Endothelial cell of umbilical vein (primary cell): Measurements from ENCODE around the gene RPL22L1. TPM values are rescaled to one million over a fixed set of nuclear protein-coding genes. Genes with fewer than 3 reads are reported as not detected.
"Not testable (repeated sequence)": the region's sequence is repeated elsewhere in the genome, so short reads cannot be mapped to it uniquely, and the experiment has no call there.

Source experiments
- BruUV-seq: library from RNA; stranded (reverse); fragments of 400-500 nt; replicated peaks from 2 replicates; lab custom pipeline; 2021; lab: Mats Ljungman, UMichigan
- CTCF ChIA-PET: fragments of 300-600, 350-600 bp; sonication (Branson Sonifier 250); formaldehyde crosslinking; loops from one replicate; lab custom pipeline; 2021; ENCODE audit warnings: antibody characterized with exemption, inconsistent platforms; lab: Charles Lee
- POLR2A ChIA-PET: fragments of 300-600, 350-600 bp; sonication (Branson Sonifier 250); formaldehyde crosslinking; loops from one replicate; lab custom pipeline; 2021; ENCODE audit warnings: antibody characterized with exemption, inconsistent platforms; lab: Charles Lee
- DNase-seq: peaks from one replicate; pipeline ENCODE4 v3.0.0-alpha.2; 2011; ENCODE audit warnings: low read depth, low spot score
- FAIRE-seq: peaks from 2 replicates; lab custom pipeline; 2011; peaks lifted over from hg19 to GRCh38; lab: Jason Lieb, UNC
- H2AFZ ChIP-seq: 2 replicates; pipeline ENCODE4 v1.6.0; 2012; ENCODE audit warnings: low read depth, low read length, control low read depth, inconsistent platforms
- H3K27ac ChIP-seq: 2 replicates; pipeline ENCODE4 v1.5.1; 2011; ENCODE audit warnings: low read depth, mild to moderate bottlenecking, control low read depth, low read length, moderate library complexity; ENCODE audit not compliant: insufficient read depth
- H3K27me3 ChIP-seq, 2 experiments: 2 replicates each; pipeline versions ENCODE4 v1.6.0 to v1.6.1; 2011; ENCODE audit warnings: low read length in 2 of 2, mixed read lengths in 1 of 2; ENCODE audit not compliant: control insufficient read depth in 2 of 2, insufficient read depth in 2 of 2
- H3K36me3 ChIP-seq, 2 experiments: 2 replicates in 1 of 2; 3 replicates in 1 of 2; pipeline ENCODE4 v1.5.1; 2011; ENCODE audit warnings: low read length in 2 of 2, mild to moderate bottlenecking in 1 of 2, moderate library complexity in 1 of 2; ENCODE audit not compliant: control insufficient read depth in 2 of 2, insufficient read depth in 2 of 2; ENCODE audit errors: extremely low read depth in 1 of 2
- H3K4me1 ChIP-seq: 3 replicates; pipeline ENCODE4 v1.5.1; 2011; ENCODE audit warnings: mild to moderate bottlenecking, low read length; ENCODE audit not compliant: control insufficient read depth, insufficient read depth; ENCODE audit errors: extremely low read depth
- H3K4me2 ChIP-seq: 2 replicates; pipeline ENCODE4 v1.6.1; 2011; ENCODE audit warnings: low read length, control low read depth, mixed read lengths; ENCODE audit not compliant: insufficient read depth
- H3K4me3 ChIP-seq, 3 experiments: fragments of 200-600 bp in 1 of 3; sonication (generic), shearing (Covaris generic) in 1 of 3; replicated peaks in 1 of 3; 2 replicates each; pipeline ENCODE4 v1.5.1; 2011 to 2016; ENCODE audit warnings: control low read depth in 3 of 3, low read length in 3 of 3, mild to moderate bottlenecking in 2 of 3, inconsistent platforms in 1 of 3, low read depth in 1 of 3, moderate library complexity in 1 of 3; ENCODE audit not compliant: insufficient read depth in 1 of 3
- H3K79me2 ChIP-seq: 2 replicates; pipeline ENCODE4 v1.6.0; 2012; ENCODE audit warnings: low read length, inconsistent platforms; ENCODE audit not compliant: control insufficient read depth, insufficient read depth
- H3K9ac ChIP-seq: replicated peaks from 2 replicates; pipeline ENCODE3; 2011; ENCODE audit warnings: low read length, control low read depth; ENCODE audit not compliant: insufficient read depth; ENCODE audit errors: extremely low read depth
- H3K9me1 ChIP-seq: replicated peaks from 3 replicates; pipeline ENCODE4 v1.6.0; 2011; ENCODE audit warnings: mild to moderate bottlenecking, low read length; ENCODE audit not compliant: control insufficient read depth, insufficient read depth; ENCODE audit errors: extremely low read depth
- H3K9me3 ChIP-seq: replicated peaks from 2 replicates; pipeline ENCODE4 v1.5.1; 2012; ENCODE audit warnings: low read length, inconsistent platforms; ENCODE audit not compliant: control insufficient read depth, insufficient read depth
- H4K20me1 ChIP-seq: replicated peaks from 2 replicates; pipeline ENCODE3; 2011; ENCODE audit warnings: mild to moderate bottlenecking, low read length; ENCODE audit not compliant: control insufficient read depth, insufficient read depth; ENCODE audit errors: extremely low read depth
- CTCF ChIP-seq, 2 donors: IDR thresholded peaks; 1 replicate in 1 of 2; 2 replicates in 1 of 2; pipeline ENCODE4 v1.5.1; 2011; ENCODE audit warnings: low read length in 2 of 2, mild to moderate bottlenecking in 2 of 2, moderate library complexity in 2 of 2, control low read depth in 1 of 2, inconsistent platforms in 1 of 2, low read depth in 1 of 2; ENCODE audit not compliant: insufficient read depth in 1 of 2; ENCODE audit errors: extremely low read depth in 1 of 2
- EZH2 ChIP-seq: IDR thresholded peaks from 2 replicates; pipeline ENCODE4 v1.6.1; 2012; ENCODE audit warnings: borderline replicate concordance, low read depth, mild to moderate bottlenecking, moderate library complexity, low read length, inconsistent platforms; ENCODE audit not compliant: severe bottlenecking
- FOS ChIP-seq: IDR thresholded peaks from 2 replicates; pipeline ENCODE4 v1.6.1; 2011; ENCODE audit warnings: mild to moderate bottlenecking, low read length, moderate library complexity, borderline replicate concordance; ENCODE audit not compliant: insufficient read depth
- GATA2 ChIP-seq: IDR thresholded peaks from 2 replicates; pipeline ENCODE4 v1.7.0; 2011; ENCODE audit warnings: low read depth, mild to moderate bottlenecking, moderate library complexity, mixed read lengths, low read length; ENCODE audit not compliant: insufficient read length, insufficient read depth
- JUN ChIP-seq: IDR thresholded peaks from 2 replicates; pipeline ENCODE4 v1.6.1; 2011; ENCODE audit warnings: borderline replicate concordance, low read depth; ENCODE audit not compliant: insufficient read length, insufficient read depth
- MAX ChIP-seq: IDR thresholded peaks from 2 replicates; pipeline ENCODE4 v1.6.1; 2011; ENCODE audit not compliant: insufficient read depth, insufficient read length
- MYC ChIP-seq: IDR thresholded peaks from one replicate; pipeline ENCODE4 v1.6.1; 2011; ENCODE audit warnings: mild to moderate bottlenecking, low read depth, low read length
- POLR2A ChIP-seq: IDR thresholded peaks from 2 replicates; pipeline ENCODE4 v1.6.1; 2012; ENCODE audit warnings: low read depth, mild to moderate bottlenecking, control low read depth, low read length
- POLR2AphosphoS5 ChIP-seq: IDR thresholded peaks from 2 replicates; pipeline ENCODE4 v1.6.1; 2012; ENCODE audit warnings: low read depth, mild to moderate bottlenecking, control low read depth, low read length, moderate library complexity; ENCODE audit not compliant: insufficient read depth
- dilution Hi-C: fragments of 300-500 bp; cut with MboI; formaldehyde crosslinking; loops from one replicate; pipeline ENCODE4 v1.15.0; 2019; ENCODE audit warnings: low sequenced_read_pairs; ENCODE audit not compliant: extremely low pct_ligation_motif_present
- intact Hi-C: fragments of 100-400 bp; cut with micrococcal nuclease; formaldehyde crosslinking; loops from one replicate; pipeline ENCODE4 v1.10.0; 2022
- polyA plus RNA-seq, 4 experiments: library from polyadenylated mRNA; depleted of rRNA in 3 of 4; stranded (reverse) in 3 of 4; unstranded in 1 of 4; fragments of >200 nt; gene quantifications; 2 replicates each; pipeline versions ENCODE4 v1.2.1 to v1.2.3, GENCODE V29; 2011 to 2012; ENCODE audit warnings: missing spikeins in 1 of 4
- total RNA-seq: library from RNA; stranded (reverse); gene quantifications from 2 replicates; pipeline ENCODE4 v1.2.3, GENCODE V29; 2021

The RPL22L1 gene
- total and polyA plus RNA-seq, 2 donors (not counting 3 experiments of a cell fraction or from before 2014, with no cell fraction given), result 65.0 to 176 TPM

GRCh38 chr3:170897978-170898377, 28.0 kb upstream of the RPL22L1 start:
- dilution Hi-C loops, result no loop called here

GRCh38 chr3:170897199-170897598, 27.2 kb upstream of the RPL22L1 start:
- H3K79me2 ChIP-seq, POLR2A ChIA-PET, H4K20me1 ChIP-seq, H3K9me1 ChIP-seq, H3K4me3 ChIP-seq, H3K4me1 ChIP-seq, H3K4me2 ChIP-seq, BruUV-seq, dilution Hi-C loops, H3K27ac ChIP-seq, DNase-seq, H3K36me3 ChIP-seq, H3K9me3 ChIP-seq, H3K27me3 ChIP-seq, intact Hi-C loops, H3K9ac ChIP-seq, H2AFZ ChIP-seq, FAIRE-seq: not testable (repeated sequence)
- CTCF ChIA-PET, result interaction anchor here (1.1 kb wide), 1 partner anchor 11 kb away, joined by 3 read pairs; no protein-coding TSS in a partner anchor

More at GRCh38 chr3:170897978-170898377, 28.0 kb upstream of the RPL22L1 start:
- no peaks in the 10 kb centered on the region for H3K4me1 ChIP-seq
- no peak overlapping the region for H3K4me3 ChIP-seq
- H3K79me2 ChIP-seq, result no peaks in the 10 kb centered on the region
- no peaks in the 10 kb centered on the region for H3K9me3 ChIP-seq
- no peaks in the 10 kb centered on the region for H3K36me3 ChIP-seq
- intact Hi-C loops, result no loop called here
- DNase-seq, result no peak
- ChIA-PET POLR2A (no interaction called here), CTCF (interaction anchor here (1.1 kb wide), 1 partner anchor 12 kb away, joined by 3 read pairs; no protein-coding TSS in a partner anchor)
- no peak overlapping the region for H3K27ac ChIP-seq
- no peak overlapping the region for H3K4me2 ChIP-seq
- no peak for FAIRE-seq
- H3K9ac ChIP-seq, result no peak overlapping the region
- BruUV-seq, result no TSS peak
- no peaks in the 10 kb centered on the region for H3K27me3 ChIP-seq
- H3K9me1 ChIP-seq, result no peaks in the 10 kb centered on the region
- H4K20me1 ChIP-seq, result no peaks in the 10 kb centered on the region
- H2AFZ ChIP-seq, result no peak overlapping the region
- TF ChIP-seq FOS (no peak), POLR2AphosphoS5 (no peak), EZH2 (no peak), JUN (no peak), POLR2A (no peak), MAX (no peak), MYC (no peak), GATA2 (no peak), CTCF (IDR thresholded peaks at IDR 0.05; ENCODE audit: extremely low read depth in 1 of 2, insufficient read depth in 1 of 2, low read depth in 1 of 2, low read length in 2 of 2) (no peak)
